ENCODE results near the gene KRT32.
A peak's percentile ranks its signal among the peaks of the same experiment; 100 is the strongest.

KRT32 gene

DNA sequence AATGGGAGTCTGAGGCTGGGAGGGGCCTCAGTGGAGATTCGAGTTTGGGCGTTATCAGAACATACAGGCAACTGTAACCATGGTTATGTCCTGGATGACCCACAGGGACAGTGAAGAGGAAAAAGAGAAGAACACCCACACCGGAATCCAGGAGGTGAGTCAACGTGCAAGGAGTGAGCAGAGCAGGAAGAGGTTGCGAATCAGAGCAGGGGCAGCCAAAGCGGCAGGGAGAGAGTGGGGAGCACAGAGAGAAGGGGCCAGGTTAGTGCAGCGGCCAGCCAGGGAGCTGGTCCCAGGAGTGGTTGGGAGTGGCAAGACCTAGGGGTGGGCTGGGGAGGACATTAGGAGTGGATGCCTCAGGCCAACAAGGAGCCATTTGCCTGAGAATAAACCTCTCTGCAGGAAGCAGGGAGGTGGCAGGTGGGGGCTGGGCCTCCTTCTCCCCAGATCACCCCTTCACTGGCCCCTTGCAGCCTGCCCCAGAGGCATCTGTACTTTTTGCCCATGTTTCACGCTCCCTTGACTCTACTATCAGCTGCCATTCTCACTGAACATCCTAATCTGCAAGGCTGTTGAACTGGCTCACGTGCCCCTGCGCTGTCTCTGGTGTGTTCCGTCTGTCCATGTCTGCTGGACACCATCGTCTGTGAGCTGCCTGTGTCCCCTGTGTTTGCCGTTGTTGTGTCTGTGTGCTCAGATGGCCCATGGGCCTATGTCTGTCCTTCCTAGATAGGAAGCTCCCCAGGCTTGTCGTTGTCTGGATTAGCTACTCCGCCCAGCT, 33.1 kb upstream of the KRT32 start:
- DNase-seq (ENCODE audit: low spot score): no peak
- TF ChIP-seq, protein P1, sequence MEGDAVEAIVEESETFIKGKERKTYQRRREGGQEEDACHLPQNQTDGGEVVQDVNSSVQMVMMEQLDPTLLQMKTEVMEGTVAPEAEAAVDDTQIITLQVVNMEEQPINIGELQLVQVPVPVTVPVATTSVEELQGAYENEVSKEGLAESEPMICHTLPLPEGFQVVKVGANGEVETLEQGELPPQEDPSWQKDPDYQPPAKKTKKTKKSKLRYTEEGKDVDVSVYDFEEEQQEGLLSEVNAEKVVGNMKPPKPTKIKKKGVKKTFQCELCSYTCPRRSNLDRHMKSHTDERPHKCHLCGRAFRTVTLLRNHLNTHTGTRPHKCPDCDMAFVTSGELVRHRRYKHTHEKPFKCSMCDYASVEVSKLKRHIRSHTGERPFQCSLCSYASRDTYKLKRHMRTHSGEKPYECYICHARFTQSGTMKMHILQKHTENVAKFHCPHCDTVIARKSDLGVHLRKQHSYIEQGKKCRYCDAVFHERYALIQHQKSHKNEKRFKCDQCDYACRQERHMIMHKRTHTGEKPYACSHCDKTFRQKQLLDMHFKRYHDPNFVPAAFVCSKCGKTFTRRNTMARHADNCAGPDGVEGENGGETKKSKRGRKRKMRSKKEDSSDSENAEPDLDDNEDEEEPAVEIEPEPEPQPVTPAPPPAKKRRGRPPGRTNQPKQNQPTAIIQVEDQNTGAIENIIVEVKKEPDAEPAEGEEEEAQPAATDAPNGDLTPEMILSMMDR (IDR thresholded peaks at IDR 0.05; ENCODE audit: extremely low read depth, missing control alignments): no peak

GRCh38 chr17:41499714-41500113, 32.5 kb upstream of the KRT32 start:
- TF ChIP-seq, protein P1 (IDR thresholded peaks at IDR 0.05; ENCODE audit: extremely low read depth, missing control alignments): no peak
- no peak for DNase-seq (ENCODE audit: low spot score)

GRCh38 chr17:41498276-41498675, 31.1 kb upstream of the KRT32 start:
- TF ChIP-seq, protein P1 (IDR thresholded peaks at IDR 0.05; ENCODE audit: extremely low read depth, missing control alignments): no peak
- no peak for DNase-seq (ENCODE audit: low spot score)

- peak; percentile 60 for DNase-seq (ENCODE audit: low spot score)
- TF ChIP-seq, protein P1 (IDR thresholded peaks at IDR 0.05; ENCODE audit: extremely low read depth, missing control alignments): peak; percentile 37
Measured at GRCh38 chr17:41496803-41497484, 29.8 kb upstream of the KRT32 start.

DNA sequence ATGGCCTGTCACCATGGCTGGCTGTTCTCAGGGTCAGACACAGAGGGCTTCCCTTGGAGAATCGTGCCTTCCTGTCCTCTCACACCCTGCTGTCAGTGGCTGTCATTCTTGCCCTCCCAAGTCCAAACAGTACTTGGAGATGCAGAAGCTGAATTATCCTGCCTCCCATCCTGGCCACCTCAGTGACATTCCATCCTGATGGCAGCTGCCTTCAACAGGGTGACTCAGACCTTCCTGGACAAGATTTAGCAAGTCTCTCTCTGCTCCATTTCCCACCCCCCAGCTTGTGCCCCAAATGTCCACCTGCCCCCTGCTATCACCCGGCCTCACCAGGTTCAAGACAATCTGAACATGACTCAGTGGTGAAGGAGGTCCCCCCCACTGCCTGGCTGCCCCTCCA, 27.3 kb upstream of the KRT32 start:
- TF ChIP-seq, protein P1 (IDR thresholded peaks at IDR 0.05; ENCODE audit: extremely low read depth, missing control alignments): no peak
- no peak for DNase-seq (ENCODE audit: low spot score)

- no peak for DNase-seq (ENCODE audit: low spot score)
- TF ChIP-seq, protein P1 (IDR thresholded peaks at IDR 0.05; ENCODE audit: extremely low read depth, missing control alignments): no peak
Measured at GRCh38 chr17:41492771-41493170, 25.6 kb upstream of the KRT32 start.

DNA sequence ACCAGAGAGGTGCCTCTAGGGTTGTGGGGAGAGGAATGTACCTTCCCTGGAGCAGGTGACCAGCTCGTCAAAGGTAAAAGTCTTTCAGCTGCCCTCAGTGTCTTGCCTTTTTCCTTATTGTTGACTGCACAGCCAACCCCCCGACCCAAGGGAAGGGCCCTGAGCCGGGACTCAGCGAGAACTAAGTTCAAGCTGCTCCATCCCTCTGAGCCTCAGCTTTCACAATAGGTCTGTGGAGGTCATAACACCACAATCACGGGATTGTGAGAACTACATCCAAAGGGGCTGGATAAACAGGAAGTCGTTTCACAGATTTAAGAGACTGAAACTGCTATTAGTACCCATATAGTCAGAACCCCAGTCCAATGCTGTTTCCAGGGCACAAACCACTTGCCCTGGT, 25.2 kb upstream of the KRT32 start:
- TF ChIP-seq, protein P1 (IDR thresholded peaks at IDR 0.05; ENCODE audit: extremely low read depth, missing control alignments): no peak
- no peak for DNase-seq (ENCODE audit: low spot score)

All from GM20000 (cell line).